HG03139 (cell line): ENCODE data around the gene PGA5.
"Not testable (repeated sequence)": the region's sequence is repeated elsewhere in the genome, so short reads cannot be mapped to it uniquely, and the experiment has no call there.

Source experiments
- ATAC-seq: cut with Tn5 transposase; IDR thresholded peaks from one replicate; pipeline ENCODE4 v1.9.1; 2021; ENCODE audit not compliant: unreplicated experiment

Gene PGA5

GRCh38 chr11:61222692-61223091, 18.3 kb upstream of the PGA5 start:
- ATAC-seq: not testable (repeated sequence)

- ATAC-seq: not testable (repeated sequence)
Observed at GRCh38 chr11:61226457-61227137, 14.4 kb upstream of the PGA5 start.

GRCh38 chr11:61229458-61229857, 11.5 kb upstream of the PGA5 start:
- not testable (repeated sequence) for ATAC-seq

- not testable (repeated sequence) for ATAC-seq
Observed at GRCh38 chr11:61231033-61231432, 9.9 kb upstream of the PGA5 start.

- not testable (repeated sequence) for ATAC-seq
Observed at GRCh38 chr11:61231585-61231984, 9.4 kb upstream of the PGA5 start.

GRCh38 chr11:61232548-61233145, 8.3 kb upstream of the PGA5 start:
- not testable (repeated sequence) for ATAC-seq

- not testable (repeated sequence) for ATAC-seq
Observed at GRCh38 chr11:61237130-61237529, 3.8 kb upstream of the PGA5 start.

GRCh38 chr11:61240288-61240687, 687 bp upstream of the PGA5 start:
- ATAC-seq: not testable (repeated sequence)

- ATAC-seq: not testable (repeated sequence)
Observed at GRCh38 chr11:61241526-61241925, 551 bp downstream of the PGA5 start.

GRCh38 chr11:61245284-61245964, 4.4 kb downstream of the PGA5 start:
- ATAC-seq: not testable (repeated sequence)

- ATAC-seq: not testable (repeated sequence)
Observed at GRCh38 chr11:61248071-61248470, 7.1 kb downstream of the PGA5 start.

GRCh38 chr11:61249201-61249600, 8.2 kb downstream of the PGA5 start:
- ATAC-seq: not testable (repeated sequence)

GRCh38 chr11:61250796-61251765, 10.1 kb downstream of the PGA5 start:
- not testable (repeated sequence) for ATAC-seq

- not testable (repeated sequence) for ATAC-seq
Observed at GRCh38 chr11:61252332-61252731, 11.4 kb downstream of the PGA5 start.

GRCh38 chr11:61254403-61255025, 13.5 kb downstream of the PGA5 start:
- peak; percentile 50 for ATAC-seq

- ATAC-seq: no peak
Observed at GRCh38 chr11:61256710-61257482, 15.9 kb downstream of the PGA5 start.

- ATAC-seq: no peak
Observed at GRCh38 chr11:61258546-61258945, 17.6 kb downstream of the PGA5 start.

GRCh38 chr11:61259363-61259762, 18.4 kb downstream of the PGA5 start:
- ATAC-seq: no peak

- no peak for ATAC-seq
Observed at GRCh38 chr11:61264371-61264770, 23.4 kb downstream of the PGA5 start.

- ATAC-seq: no peak
Observed at GRCh38 chr11:61264795-61265194, 23.8 kb downstream of the PGA5 start.
